A549 treated with AZD2906 at 1 μM for 4 hours (cell line): Measurements from ENCODE around the gene CMTM5. TPM values are rescaled to one million over a fixed set of nuclear protein-coding genes. Genes with fewer than 3 reads are reported as not detected.

ENCODE experiments used
- total RNA-seq: library from RNA; stranded (reverse); fragments of 200-300 nt; extraction: Qiagen RNA extraction; gene quantifications from 5 replicates; pipeline ENCODE4 v1.2.3, GENCODE V29; 2022

Gene CMTM5
- not detected in 5 replicates for total RNA-seq

GRCh38 chr14:23376482-23377197 lies at the start of gene CMTM5:
TSS of gene CMTM5 (plus strand) at chr14:23377046. CDS start at chr14:23377252, 206 bp downstream.

DNA sequence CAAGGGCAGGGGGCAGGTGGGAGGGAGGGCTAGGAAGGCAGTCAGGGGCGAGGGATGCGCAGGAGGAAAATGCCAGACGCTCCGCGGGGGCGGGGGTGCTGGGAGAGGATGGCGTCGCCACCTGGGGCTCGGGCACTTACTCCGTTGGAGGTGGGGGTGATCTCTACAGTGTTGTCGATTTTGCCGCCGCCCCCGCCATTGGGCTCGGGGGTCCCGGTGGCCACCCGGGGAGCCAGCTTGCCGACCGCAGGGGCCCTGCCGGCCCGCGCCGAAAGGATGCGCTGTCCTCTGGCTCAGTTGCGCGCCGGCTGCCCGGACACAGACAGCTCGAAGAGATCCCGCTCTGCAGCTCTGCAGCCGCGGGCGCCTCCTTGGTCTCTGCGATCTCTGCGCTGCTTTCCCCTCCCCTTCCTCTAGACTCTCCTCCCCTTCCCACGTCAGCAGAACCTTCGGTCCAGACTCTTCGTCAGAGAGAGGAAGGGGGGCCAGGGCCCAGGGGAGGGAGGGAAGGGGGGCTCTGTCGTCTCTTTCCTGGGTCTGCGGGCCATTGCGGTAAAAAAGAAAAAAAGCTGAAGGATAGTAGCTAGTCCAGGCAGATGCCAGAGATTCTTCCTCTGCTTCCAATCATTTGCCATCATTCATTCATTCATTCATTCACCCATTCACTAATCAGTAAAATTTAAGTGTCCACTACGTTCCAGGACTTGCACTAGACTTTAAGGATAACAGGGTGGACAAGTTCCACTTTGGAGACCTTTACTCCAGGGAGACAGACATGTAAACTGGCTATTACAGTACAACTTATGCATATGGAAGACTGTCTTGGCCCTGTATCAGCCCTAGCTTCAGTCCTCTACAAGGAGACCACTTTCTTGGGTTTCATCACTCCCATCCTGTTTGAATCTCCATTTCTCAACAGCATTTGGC lies 24.1 kb upstream of the CMTM5 start, which contains the start of gene SLC22A17:
TSS of gene SLC22A17 (minus strand) at position 382 of the 927 bp plus-strand sequence.

DNA sequence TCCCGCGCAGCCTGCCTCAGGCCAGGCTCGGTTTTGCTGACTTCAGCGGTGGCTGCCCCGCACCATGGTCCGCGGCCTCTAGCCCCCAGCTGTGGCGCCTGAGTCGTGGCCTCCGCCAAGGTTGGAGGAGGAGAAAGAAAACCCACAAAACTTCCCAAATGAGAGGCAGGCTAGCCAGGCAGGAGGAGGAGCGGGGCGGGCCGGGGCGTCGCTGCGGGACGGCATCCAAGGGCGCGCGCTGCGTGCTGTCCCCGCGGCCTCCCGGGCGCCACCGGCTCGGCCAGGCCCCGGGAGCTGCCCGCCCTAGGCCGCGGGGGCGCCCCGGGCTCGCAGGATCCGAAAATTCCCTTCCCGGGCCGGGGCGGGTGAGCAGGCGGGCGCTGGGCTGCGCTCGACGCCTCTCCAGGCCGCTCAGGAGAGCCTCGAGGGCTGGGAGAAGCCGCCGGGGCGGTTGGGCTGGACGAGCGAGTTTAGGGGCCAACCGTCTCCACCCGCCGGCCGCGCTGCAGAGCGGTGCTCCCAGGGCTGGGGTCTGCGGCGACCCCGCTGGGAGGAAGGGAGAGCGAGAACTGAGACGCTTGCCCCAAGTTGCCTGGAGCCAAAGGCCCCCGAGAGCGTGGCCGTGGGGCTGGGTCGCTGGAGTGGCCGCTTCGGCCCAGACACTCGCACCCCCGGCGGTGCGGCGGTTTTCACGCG lies 11.7 kb upstream of the CMTM5 start, which contains the start of gene EFS:
TSS of gene EFS (minus strand) at position 137 of the 696 bp plus-strand sequence. CDS start 147 bp downstream, outside the sequence.

DNA sequence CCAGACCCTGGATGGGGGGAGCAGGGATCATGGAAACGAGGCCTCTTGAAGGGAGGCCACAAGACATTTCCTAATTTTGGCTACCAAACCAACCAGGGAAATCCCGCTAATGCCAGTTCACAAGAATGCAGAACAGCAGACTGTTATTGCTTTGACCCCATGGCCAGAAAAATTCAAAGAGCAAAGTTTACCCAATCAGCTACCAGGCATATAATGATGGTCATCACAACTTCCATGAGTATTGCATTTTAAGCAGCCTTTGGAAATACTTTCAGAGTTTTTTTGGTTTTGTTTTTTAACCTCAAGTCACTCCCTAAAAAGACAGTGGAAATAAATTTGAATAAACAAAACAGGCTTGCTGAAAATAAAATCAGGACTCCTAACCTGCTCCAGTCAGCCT lies 4.3 kb upstream of the CMTM5 start, which contains the start of gene IL25:
TSS of gene IL25 (plus strand) at position 301 of the 400 bp plus-strand sequence.

GRCh38 chr14:23407516-23408306 lies 30.9 kb downstream of the CMTM5 start, which contains the start of gene MYH6:
TSS of gene MYH6 (minus strand) at chr14:23408273. CDS start at chr14:23407223, 1,050 bp downstream.

Other genes starting within 250 kb of the CMTM5 start
- gene SLC7A8, start 193.4 kb upstream of the CMTM5 start, total RNA-seq, result 1.8 to 2.8 TPM (median 1.9 TPM) in 5 replicates
- gene RNF212B, start 139.1 kb upstream of the CMTM5 start, total RNA-seq, result not detected in 5 replicates
- 7.0 to 11.6 TPM (median 9.3 TPM) in 5 replicates for gene HOMEZ, start 90.9 kb upstream of the CMTM5 start, total RNA-seq
- 2.6 to 3.7 TPM (median 2.8 TPM) in 5 replicates for gene PPP1R3E, start 74.2 kb upstream of the CMTM5 start, total RNA-seq
- gene BCL2L2, start 70.2 kb upstream of the CMTM5 start, total RNA-seq, result 16.2 to 18.1 TPM (median 17.3 TPM) in 5 replicates
- gene PABPN1, start 55.6 kb upstream of the CMTM5 start, total RNA-seq, result 132 to 144 TPM (median 142 TPM) in 5 replicates
- 5.5 to 7.4 TPM (median 6.7 TPM) in 5 replicates for gene SLC22A17, start 24.2 kb upstream of the CMTM5 start, total RNA-seq
- gene EFS, start 11.9 kb upstream of the CMTM5 start, total RNA-seq, result not detected in 5 replicates
- gene IL25, start 4.2 kb upstream of the CMTM5 start, total RNA-seq, result not detected in 5 replicates
- gene MYH6, start 31.2 kb downstream of the CMTM5 start, total RNA-seq, result 0.08 to 0.17 TPM (median 0.10 TPM) in 5 replicates
- gene MYH7, start 58.6 kb downstream of the CMTM5 start, total RNA-seq, result 0.01 to 0.02 TPM (median 0.02 TPM) in 4 of 5 replicates, not detected in the other
- 57.8 to 65.9 TPM (median 60.1 TPM) in 5 replicates for gene NGDN, start 92.7 kb downstream of the CMTM5 start, total RNA-seq
- gene ZFHX2, start 174.7 kb downstream of the CMTM5 start, total RNA-seq, result 0.35 to 0.95 TPM (median 0.56 TPM) in 5 replicates
- 12.3 to 15.0 TPM (median 12.8 TPM) in 5 replicates for gene THTPA, start 179.2 kb downstream of the CMTM5 start, total RNA-seq
- 35.3 to 51.0 TPM (median 48.3 TPM) in 5 replicates for gene AP1G2, start 190.7 kb downstream of the CMTM5 start, total RNA-seq
- gene JPH4, start 201.7 kb downstream of the CMTM5 start, total RNA-seq, result 0.06 to 0.21 TPM (median 0.11 TPM) in 5 replicates